HCT116 (cell line): ENCODE data around the gene TCERG1L. TPM values are rescaled to one million over a fixed set of nuclear protein-coding genes. Genes with fewer than 3 reads are reported as not detected.

Source experiments
- ATAC-seq: fragments of 200-7000 bp; cut with Tn5 transposase; 2 replicates; pipeline ENCODE4 v1.9.1; 2020; ENCODE audit warnings: mild to moderate bottlenecking, moderate library complexity
- BruUV-seq: library from RNA; stranded (reverse); fragments of 400-500 nt; replicated peaks from 2 replicates; lab custom pipeline; 2021; lab: Mats Ljungman, UMichigan
- CTCF ChIA-PET: fragments of 300-600 bp; sonication (Branson Sonifier 250); formaldehyde crosslinking; loops from one replicate; lab custom pipeline; 2021; ENCODE audit warnings: antibody characterized with exemption; lab: Charles Lee
- POLR2A ChIA-PET: fragments of 300-600, 350-600 bp; sonication (Branson Sonifier 250); formaldehyde crosslinking; loops from one replicate; lab custom pipeline; 2021; ENCODE audit warnings: antibody characterized with exemption; lab: Charles Lee
- RAD21 ChIA-PET, 2 experiments: fragments of 300-600 bp; sonication (Branson Sonifier 250); formaldehyde crosslinking; loops; one replicate each; lab custom pipeline; 2023; ENCODE audit warnings: low total read pairs in 2 of 2; ENCODE audit not compliant: uncharacterized antibody in 2 of 2, unreplicated experiment in 2 of 2, low non-redundant PET in 1 of 2; lab: Charles Lee
- DNase-seq: peaks from one replicate; pipeline ENCODE4 v3.0.0-alpha.2; 2010; ENCODE audit warnings: low read depth, low spot score
- H2AFZ ChIP-seq: fragments of 200-600 bp; shearing (Covaris generic), sonication (generic); 2 replicates; pipeline ENCODE4 v1.6.1; 2017; ENCODE audit warnings: low read depth, mixed run types, mixed read lengths, antibody characterized with exemption, low read length; ENCODE audit not compliant: poor library complexity, severe bottlenecking
- H3K27ac ChIP-seq: 2 replicates; pipeline ENCODE4 v1.5.1; 2012; ENCODE audit warnings: low read depth, low read length
- H3K27me3 ChIP-seq: fragments of 200-600 bp; sonication (generic); 2 replicates; pipeline ENCODE4 v1.6.1; 2016; ENCODE audit warnings: mixed run types, low read length, mixed read lengths; ENCODE audit not compliant: insufficient read depth
- H3K36me3 ChIP-seq, 2 experiments: fragments of 200-500 bp in 1 of 2; fragments of 200-600 bp in 1 of 2; sonication (Bioruptor generic) in 1 of 2; sonication (generic) in 1 of 2; 2 replicates each; pipeline versions ENCODE4 v1.5.1 to v1.6.1; 2014 to 2016; ENCODE audit warnings: low read length in 2 of 2, inconsistent platforms in 1 of 2, mixed read lengths in 1 of 2, mixed run types in 1 of 2; ENCODE audit not compliant: insufficient read depth in 2 of 2, control insufficient read depth in 1 of 2
- H3K4me1 ChIP-seq, 2 experiments: fragments of 200-600 bp in 1 of 2; sonication (generic) in 1 of 2; 2 replicates each; pipeline versions ENCODE4 v1.5.1 to v1.6.1; 2012 to 2017; ENCODE audit warnings: low read length in 2 of 2, inconsistent platforms in 1 of 2, mild to moderate bottlenecking in 1 of 2, mixed read lengths in 1 of 2, mixed run types in 1 of 2, moderate library complexity in 1 of 2; ENCODE audit not compliant: insufficient read depth in 2 of 2, control insufficient read depth in 1 of 2
- H3K4me2 ChIP-seq: fragments of 200-600 bp; sonication (generic); 2 replicates; pipeline ENCODE4 v1.6.1; 2017; ENCODE audit warnings: mixed run types, low read length, mixed read lengths
- H3K4me3 ChIP-seq, 2 experiments: fragments of 200-600 bp in 1 of 2; sonication (generic) in 1 of 2; replicated peaks in 1 of 2; 2 replicates each; pipeline ENCODE4 v1.5.1; 2011 to 2016; ENCODE audit warnings: low read length in 2 of 2, control low read depth in 1 of 2, low read depth in 1 of 2, mild to moderate bottlenecking in 1 of 2, mixed read lengths in 1 of 2, mixed run types in 1 of 2
- H3K79me2 ChIP-seq: fragments of 200-600 bp; sonication (generic); 2 replicates; pipeline ENCODE4 v1.6.1; 2017; ENCODE audit warnings: mild to moderate bottlenecking, mixed run types, low read length, moderate library complexity, mixed read lengths; ENCODE audit not compliant: insufficient read depth
- H3K9ac ChIP-seq: fragments of 200-600 bp; sonication (generic); 2 replicates; pipeline ENCODE4 v1.6.1; 2016; ENCODE audit warnings: low read length, mixed read lengths
- H3K9me2 ChIP-seq: fragments of 200-600 bp; sonication (generic), shearing (Covaris generic); 2 replicates; pipeline ENCODE4 v1.6.1; 2017; ENCODE audit warnings: mixed run types, mild to moderate bottlenecking, moderate library complexity; ENCODE audit not compliant: insufficient read depth
- H3K9me3 ChIP-seq, 2 experiments: fragments of 200-500 bp in 1 of 2; fragments of 200-600 bp in 1 of 2; sonication (Bioruptor generic) in 1 of 2; sonication (generic) in 1 of 2; 2 replicates each; pipeline ENCODE4 v1.6.1; 2014 to 2017; ENCODE audit warnings: low read length in 2 of 2, mixed read lengths in 2 of 2, inconsistent platforms in 1 of 2, low read depth in 1 of 2, mild to moderate bottlenecking in 1 of 2, mixed run types in 1 of 2, moderate library complexity in 1 of 2; ENCODE audit not compliant: control insufficient read depth in 1 of 2, insufficient read depth in 1 of 2
- H4K20me1 ChIP-seq: fragments of 200-600 bp; sonication (generic), shearing (Covaris generic); 2 replicates; pipeline ENCODE4 v1.6.1; 2017; ENCODE audit warnings: mixed run types, mild to moderate bottlenecking, moderate library complexity; ENCODE audit not compliant: insufficient read depth
- CEBPB ChIP-seq: IDR thresholded peaks from 2 replicates; pipeline ENCODE4 v1.6.1; 2012; ENCODE audit warnings: low read depth
- ELF1 ChIP-seq: IDR thresholded peaks from 2 replicates; pipeline ENCODE4 v1.6.1; 2012; ENCODE audit warnings: low read depth, borderline replicate concordance
- EZH2 ChIP-seq: fragments of 200-600 bp; sonication (generic); IDR thresholded peaks from 2 replicates; pipeline ENCODE4 v1.6.1; 2017; ENCODE audit warnings: antibody characterized with exemption, mixed run types
- EZH2phosphoT487 ChIP-seq: fragments of 200-600 bp; IDR thresholded peaks from 2 replicates; pipeline ENCODE4 v1.6.1; 2018; ENCODE audit warnings: antibody characterized with exemption, borderline replicate concordance
- FOSL1 ChIP-seq: IDR thresholded peaks from 2 replicates; pipeline ENCODE4 v1.6.1; 2012; ENCODE audit warnings: low read depth
- MAX ChIP-seq: IDR thresholded peaks from 2 replicates; pipeline ENCODE4 v1.6.1; 2012
- POLR2A ChIP-seq: IDR thresholded peaks from 2 replicates; pipeline ENCODE4 v1.7.0; 2011; ENCODE audit warnings: borderline replicate concordance; ENCODE audit not compliant: insufficient read depth, insufficient read length; ENCODE audit errors: extremely low read depth
- RAD21 ChIP-seq: IDR thresholded peaks from 2 replicates; pipeline ENCODE4 v1.6.1; 2012; ENCODE audit warnings: low read depth, mild to moderate bottlenecking
- SIN3A ChIP-seq: IDR thresholded peaks from 2 replicates; pipeline ENCODE4 v1.6.1; 2012; ENCODE audit warnings: low read depth
- SP1 ChIP-seq: IDR thresholded peaks from 2 replicates; pipeline ENCODE4 v1.6.1; 2012; ENCODE audit warnings: low read depth
- ZFX ChIP-seq: fragments of 450-650 bp; IDR thresholded peaks from 2 replicates; pipeline ENCODE4 v1.6.1; 2017
- intact Hi-C: fragments of 100-400 bp; cut with micrococcal nuclease; formaldehyde crosslinking; loops from 2 replicates; pipeline ENCODE4 v1.10.0; 2022
- total RNA-seq: library from RNA; stranded (reverse); gene quantifications from one replicate; pipeline ENCODE4 v1.2.1, GENCODE V29; 2021; ENCODE audit not compliant: unreplicated experiment
- TF ChIP-seq, protein P1 (sequence below): IDR thresholded peaks from 2 replicates; pipeline ENCODE4 v1.6.1; 2012; ENCODE audit warnings: low read depth
- TF ChIP-seq, protein P2 (sequence below): IDR thresholded peaks from 2 replicates; pipeline ENCODE4 v1.6.1; 2012
- TF ChIP-seq, protein P3 (sequence below): IDR thresholded peaks from 2 replicates; pipeline ENCODE4 v1.6.1; 2011; ENCODE audit warnings: mild to moderate bottlenecking, low read length, moderate library complexity; ENCODE audit not compliant: insufficient replicate concordance; ENCODE audit errors: extremely low read depth

TCERG1L gene
- total RNA-seq, 1 experiment from 2014 or later, result not detected

- POLR2A ChIA-PET, result no interaction called here
- H2AFZ ChIP-seq, result no peak overlapping the region
- no peak for DNase-seq
Observed at GRCh38 chr10:131354380-131354779, 42.9 kb upstream of the TCERG1L start.

GRCh38 chr10:131352765-131353290 lies 41.3 kb upstream of the TCERG1L start:
- no TSS peak for BruUV-seq
- intact Hi-C loops, result no loop called here

More at GRCh38 chr10:131354380-131354779, 42.9 kb upstream of the TCERG1L start:
- RAD21 ChIA-PET, result no interaction called here
- H3K4me1 ChIP-seq, result no peaks in the 10 kb centered on the region
- intact Hi-C loops, result no loop called here
- no peaks in the 10 kb centered on the region for H3K9me2 ChIP-seq
- no peak overlapping the region for H3K27ac ChIP-seq
- CTCF ChIA-PET, result no interaction called here
- TF ChIP-seq SIN3A, result no peak
- TF ChIP-seq, protein P1, sequence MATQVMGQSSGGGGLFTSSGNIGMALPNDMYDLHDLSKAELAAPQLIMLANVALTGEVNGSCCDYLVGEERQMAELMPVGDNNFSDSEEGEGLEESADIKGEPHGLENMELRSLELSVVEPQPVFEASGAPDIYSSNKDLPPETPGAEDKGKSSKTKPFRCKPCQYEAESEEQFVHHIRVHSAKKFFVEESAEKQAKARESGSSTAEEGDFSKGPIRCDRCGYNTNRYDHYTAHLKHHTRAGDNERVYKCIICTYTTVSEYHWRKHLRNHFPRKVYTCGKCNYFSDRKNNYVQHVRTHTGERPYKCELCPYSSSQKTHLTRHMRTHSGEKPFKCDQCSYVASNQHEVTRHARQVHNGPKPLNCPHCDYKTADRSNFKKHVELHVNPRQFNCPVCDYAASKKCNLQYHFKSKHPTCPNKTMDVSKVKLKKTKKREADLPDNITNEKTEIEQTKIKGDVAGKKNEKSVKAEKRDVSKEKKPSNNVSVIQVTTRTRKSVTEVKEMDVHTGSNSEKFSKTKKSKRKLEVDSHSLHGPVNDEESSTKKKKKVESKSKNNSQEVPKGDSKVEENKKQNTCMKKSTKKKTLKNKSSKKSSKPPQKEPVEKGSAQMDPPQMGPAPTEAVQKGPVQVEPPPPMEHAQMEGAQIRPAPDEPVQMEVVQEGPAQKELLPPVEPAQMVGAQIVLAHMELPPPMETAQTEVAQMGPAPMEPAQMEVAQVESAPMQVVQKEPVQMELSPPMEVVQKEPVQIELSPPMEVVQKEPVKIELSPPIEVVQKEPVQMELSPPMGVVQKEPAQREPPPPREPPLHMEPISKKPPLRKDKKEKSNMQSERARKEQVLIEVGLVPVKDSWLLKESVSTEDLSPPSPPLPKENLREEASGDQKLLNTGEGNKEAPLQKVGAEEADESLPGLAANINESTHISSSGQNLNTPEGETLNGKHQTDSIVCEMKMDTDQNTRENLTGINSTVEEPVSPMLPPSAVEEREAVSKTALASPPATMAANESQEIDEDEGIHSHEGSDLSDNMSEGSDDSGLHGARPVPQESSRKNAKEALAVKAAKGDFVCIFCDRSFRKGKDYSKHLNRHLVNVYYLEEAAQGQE, result peak; percentile 70
- no TSS peak for BruUV-seq
- no peak overlapping the region for H3K4me2 ChIP-seq
- no peaks in the 10 kb centered on the region for H3K36me3 ChIP-seq
- H3K4me3 ChIP-seq, result no peak overlapping the region
- ATAC-seq, result no peak
- H3K9ac ChIP-seq, result no peak overlapping the region
- H3K27me3 ChIP-seq, result no peaks in the 10 kb centered on the region
- H4K20me1 ChIP-seq, result no peaks in the 10 kb centered on the region
- H3K9me3 ChIP-seq, result no peaks in the 10 kb centered on the region
- no peaks in the 10 kb centered on the region for H3K79me2 ChIP-seq

More at GRCh38 chr10:131352765-131353290, 41.3 kb upstream of the TCERG1L start:
- H3K27me3 ChIP-seq, result no peaks in the 10 kb centered on the region
- DNase-seq (no peak), ATAC-seq (no peak)
- H4K20me1 ChIP-seq, result no peaks in the 10 kb centered on the region
- H2AFZ ChIP-seq, result no peak overlapping the region
- H3K4me3 ChIP-seq, result no peak overlapping the region
- ChIA-PET CTCF (no interaction called here), RAD21 (no interaction called here), POLR2A (no interaction called here)
- no peak overlapping the region for H3K9ac ChIP-seq
- H3K4me1 ChIP-seq, result no peaks in the 10 kb centered on the region
- no peaks in the 10 kb centered on the region for H3K9me2 ChIP-seq
- no peaks in the 10 kb centered on the region for H3K9me3 ChIP-seq
- TF ChIP-seq EZH2, result no peak
- TF ChIP-seq, protein P2, sequence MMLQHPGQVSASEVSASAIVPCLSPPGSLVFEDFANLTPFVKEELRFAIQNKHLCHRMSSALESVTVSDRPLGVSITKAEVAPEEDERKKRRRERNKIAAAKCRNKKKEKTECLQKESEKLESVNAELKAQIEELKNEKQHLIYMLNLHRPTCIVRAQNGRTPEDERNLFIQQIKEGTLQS, result no peak
- TF ChIP-seq MAX, result no peak
- no peak for TF ChIP-seq SP1
- TF ChIP-seq ELF1, result no peak
- no peak for TF ChIP-seq POLR2A
- no peak for TF ChIP-seq FOSL1
- TF ChIP-seq, protein P3, sequence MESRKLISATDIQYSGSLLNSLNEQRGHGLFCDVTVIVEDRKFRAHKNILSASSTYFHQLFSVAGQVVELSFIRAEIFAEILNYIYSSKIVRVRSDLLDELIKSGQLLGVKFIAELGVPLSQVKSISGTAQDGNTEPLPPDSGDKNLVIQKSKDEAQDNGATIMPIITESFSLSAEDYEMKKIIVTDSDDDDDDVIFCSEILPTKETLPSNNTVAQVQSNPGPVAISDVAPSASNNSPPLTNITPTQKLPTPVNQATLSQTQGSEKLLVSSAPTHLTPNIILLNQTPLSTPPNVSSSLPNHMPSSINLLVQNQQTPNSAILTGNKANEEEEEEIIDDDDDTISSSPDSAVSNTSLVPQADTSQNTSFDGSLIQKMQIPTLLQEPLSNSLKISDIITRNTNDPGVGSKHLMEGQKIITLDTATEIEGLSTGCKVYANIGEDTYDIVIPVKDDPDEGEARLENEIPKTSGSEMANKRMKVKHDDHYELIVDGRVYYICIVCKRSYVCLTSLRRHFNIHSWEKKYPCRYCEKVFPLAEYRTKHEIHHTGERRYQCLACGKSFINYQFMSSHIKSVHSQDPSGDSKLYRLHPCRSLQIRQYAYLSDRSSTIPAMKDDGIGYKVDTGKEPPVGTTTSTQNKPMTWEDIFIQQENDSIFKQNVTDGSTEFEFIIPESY, result no peak
- no peak for TF ChIP-seq RAD21
- TF ChIP-seq ZFX, result no peak
- no peak for TF ChIP-seq CEBPB
- TF ChIP-seq EZH2phosphoT487, result no peak
- H3K27ac ChIP-seq, result no peak overlapping the region
- no peaks in the 10 kb centered on the region for H3K36me3 ChIP-seq
- no peak overlapping the region for H3K4me2 ChIP-seq
- H3K79me2 ChIP-seq, result no peaks in the 10 kb centered on the region
